HepG2 (cell line): ENCODE measurements around the gene ACTN3. TPM values are rescaled to one million over a fixed set of nuclear protein-coding genes. Genes with fewer than 3 reads are reported as not detected.

Source experiments
- ATF4 ChIP-seq, 2 experiments: fragments of 450-650 bp in 1 of 2; sonication (generic) in 1 of 2; formaldehyde crosslinking; IDR thresholded peaks; 2 replicates each; pipeline versions ENCODE4 v1.5.0 to v1.8.0; 2020 to 2022; ENCODE audit warnings: mild to moderate bottlenecking in 1 of 2, missing genetic modification reagents in 1 of 2
- CBX2 ChIP-seq, 2 experiments: fragments of 200-600 bp in 1 of 2; sonication (generic); formaldehyde crosslinking in 1 of 2; IDR thresholded peaks; 2 replicates each; pipeline versions ENCODE4 v1.7.0 to v1.8.1; 2018 to 2022; ENCODE audit warnings: low read depth in 2 of 2, low read length in 1 of 2, mild to moderate bottlenecking in 1 of 2, missing genetic modification reagents in 1 of 2
- DBP ChIP-seq: sonication (generic); formaldehyde crosslinking; IDR thresholded peaks from 2 replicates; pipeline ENCODE4 v1.4.0; 2020; ENCODE audit warnings: missing genetic modification reagents; ENCODE audit errors: not compliant biosample characterization
- E2F5 ChIP-seq: sonication (generic); formaldehyde crosslinking; conservative IDR thresholded peaks from 2 replicates; pipeline ENCODE4 v1.4.0; 2020; ENCODE audit warnings: missing genetic modification reagents
- HIVEP1 ChIP-seq: sonication (generic); formaldehyde crosslinking; IDR thresholded peaks from 2 replicates; pipeline ENCODE4 v1.4.0; 2020; ENCODE audit warnings: mild to moderate bottlenecking, missing genetic modification reagents
- IKZF1 ChIP-seq: fragments of 450-650 bp; IDR thresholded peaks from 2 replicates; pipeline ENCODE4 v1.7.1; 2016
- KDM5A ChIP-seq: fragments of 200-600 bp; sonication (generic); IDR thresholded peaks from 2 replicates; pipeline ENCODE4 v1.7.0; 2018; ENCODE audit warnings: antibody characterized with exemption, mild to moderate bottlenecking, low read length, borderline replicate concordance
- MEIS1 ChIP-seq: sonication (generic); formaldehyde crosslinking; IDR thresholded peaks from 2 replicates; pipeline ENCODE4 v1.9.0; 2021; ENCODE audit warnings: mild to moderate bottlenecking, missing genetic modification reagents, moderate library complexity, borderline replicate concordance
- MYPOP ChIP-seq: sonication (generic); formaldehyde crosslinking; IDR thresholded peaks from 2 replicates; pipeline ENCODE4 v1.8.1; 2023; ENCODE audit warnings: mild to moderate bottlenecking, moderate library complexity, missing genetic modification reagents
- NR3C1 ChIP-seq: sonication (generic); formaldehyde crosslinking; IDR thresholded peaks from 2 replicates; pipeline ENCODE4 v1.4.0; 2020; ENCODE audit warnings: missing genetic modification reagents
- POGZ ChIP-seq: sonication (generic); formaldehyde crosslinking; IDR thresholded peaks from 2 replicates; pipeline ENCODE4 v1.4.0; 2020; ENCODE audit warnings: mild to moderate bottlenecking, missing genetic modification reagents
- POLR2G ChIP-seq: fragments of 200-400 bp; formaldehyde crosslinking; IDR thresholded peaks from 2 replicates; pipeline ENCODE4 v1.6.1; 2018; ENCODE audit warnings: mild to moderate bottlenecking, low read depth, low read length, moderate library complexity
- PRPF4 ChIP-seq: fragments of 200-400 bp; formaldehyde crosslinking; IDR thresholded peaks from 2 replicates; pipeline ENCODE4 v1.6.1; 2016; ENCODE audit warnings: low read length, low read depth; ENCODE audit not compliant: poor library complexity, severe bottlenecking
- RXRB ChIP-seq: IDR thresholded peaks from 2 replicates; pipeline ENCODE4 v1.6.1; 2016; ENCODE audit warnings: borderline replicate concordance, missing genetic modification reagents, missing compliant biosample characterization
- SOX13 ChIP-seq, 3 experiments: fragments of 450-650 bp in 1 of 3; sonication (generic) in 1 of 3; formaldehyde crosslinking in 1 of 3; IDR thresholded peaks in 2 of 3; conservative IDR thresholded peaks in 1 of 3; 2 replicates each; pipeline versions ENCODE4 v1.5.0 to v1.6.1; 2016 to 2020; ENCODE audit warnings: antibody characterized with exemption in 1 of 3, mild to moderate bottlenecking in 1 of 3, missing compliant biosample characterization in 1 of 3, missing genetic modification reagents in 1 of 3, moderate library complexity in 1 of 3
- SRSF1 ChIP-seq: fragments of 200-400 bp; formaldehyde crosslinking; optimal IDR thresholded peaks from 2 replicates; pipeline ENCODE3; 2017; ENCODE audit warnings: mild to moderate bottlenecking, low read depth, low read length, moderate library complexity
- SUZ12 ChIP-seq: fragments of 150-350 bp; IDR thresholded peaks from 2 replicates; pipeline ENCODE4 v1.6.1; 2014; ENCODE audit warnings: low read depth, low read length
- TEAD3 ChIP-seq: optimal IDR thresholded peaks from 2 replicates; pipeline ENCODE3; 2016; ENCODE audit warnings: borderline replicate concordance
- ZBTB20 ChIP-seq: sonication (generic); formaldehyde crosslinking; IDR thresholded peaks from 2 replicates; pipeline ENCODE4 v1.8.1; 2023; ENCODE audit warnings: missing genetic modification reagents, low read depth, mild to moderate bottlenecking, borderline replicate concordance
- ZFP37 ChIP-seq: sonication (generic); formaldehyde crosslinking; IDR thresholded peaks from 2 replicates; pipeline ENCODE4 v1.4.0; 2020; ENCODE audit warnings: missing genetic modification reagents, borderline replicate concordance
- ZFP62 ChIP-seq: sonication (generic); formaldehyde crosslinking; IDR thresholded peaks from 2 replicates; pipeline ENCODE4 v1.4.0; 2020; ENCODE audit warnings: missing genetic modification reagents
- ZNF557 ChIP-seq: sonication (generic); formaldehyde crosslinking; IDR thresholded peaks from 2 replicates; pipeline ENCODE4 v1.4.0; 2020; ENCODE audit warnings: missing genetic modification reagents
- ZNF7 ChIP-seq: IDR thresholded peaks from 2 replicates; pipeline ENCODE4 v1.6.1; 2016; ENCODE audit warnings: missing biosample characterization, missing genetic modification reagents
- ZNF850 ChIP-seq: sonication (generic); formaldehyde crosslinking; conservative IDR thresholded peaks from 2 replicates; pipeline ENCODE4 v1.9.0; 2021; ENCODE audit warnings: mild to moderate bottlenecking, missing genetic modification reagents
- ZSCAN29 ChIP-seq: sonication (generic); formaldehyde crosslinking; conservative IDR thresholded peaks from 2 replicates; pipeline ENCODE4 v1.4.0; 2020; ENCODE audit warnings: mild to moderate bottlenecking, missing genetic modification reagents
- polyA plus RNA-seq, 8 experiments: library from polyadenylated mRNA; depleted of rRNA in 3 of 8; stranded (reverse) in 7 of 8; unstranded in 1 of 8; fragments of >200 nt; fragmentation: Illumina TruSeq in 4 of 8; extraction: Trizol in 4 of 8; gene quantifications; 2 replicates each; pipeline versions ENCODE4 v1.2.1 to v1.2.3, GENCODE V29; 2011 to 2016; ENCODE audit warnings: low read depth in 4 of 8, missing spikeins in 1 of 8, mixed read lengths in 1 of 8; ENCODE audit not compliant: insufficient read depth in 1 of 8
- total RNA-seq, 5 experiments: library from RNA; depleted of rRNA; stranded (reverse); fragments of >200 nt; fragmentation: Illumina TruSeq; extraction: Trizol; gene quantifications; 2 replicates each; pipeline ENCODE4 v1.2.3, GENCODE V29; 2016; ENCODE audit warnings: low read depth in 1 of 5

Gene ACTN3
- total and polyA plus RNA-seq, 2 of the 13 experiments (the other 11 are each of a cell fraction or from before 2014, with no cell fraction given), result 0.04 to 0.09 TPM

- TF ChIP-seq DBP (CRISPR knock-in tag) (no peak), RXRB (no peak), POLR2G (peak; percentile 85), SOX13 (IDR thresholded peaks at IDR 0.05) (no peak), SOX13 (CRISPR knock-in tag; conservative IDR thresholded peaks at IDR 0.05 in 1 of 2, IDR thresholded peaks at IDR 0.05 in 1 of 2) (no peak), ZFP37 (no peak), POGZ (CRISPR knock-in tag) (0 out of 2 replicates have a peak, but pooled peaks have one; percentile 34), ATF4 (CRISPR knock-in tag; IDR thresholded peaks at IDR 0.05) (no peak), PRPF4 (no peak), SUZ12 (no peak), ZBTB20 (no peak), SRSF1 (peak; percentile 84), E2F5 (CRISPR knock-in tag) (no peak; the same call in 1 of the 2 replicates), KDM5A (no peak; the same call in 1 of the 2 replicates), MEIS1 (0 out of 2 replicates have a peak, but pooled peaks have one; percentile 28), MYPOP (0 out of 2 replicates have a peak, but pooled peaks have one; percentile 55), ZNF850 (no peak), IKZF1 (no peak), CBX2 (IDR thresholded peaks at IDR 0.05; ENCODE audit: low read depth, low read length) (no peak), CBX2 (CRISPR knock-in tag; IDR thresholded peaks at IDR 0.05; ENCODE audit: low read depth) (no peak), TEAD3 (CRISPR knock-in tag) (peak; percentile 18), ZNF7 (CRISPR knock-in tag) (no peak), ZNF557 (no peak), HIVEP1 (CRISPR knock-in tag) (peak; percentile 58; the same call in 1 of the 2 replicates), NR3C1 (CRISPR knock-in tag) (no peak), ZFP62 (CRISPR knock-in tag) (no peak), ZSCAN29 (CRISPR knock-in tag) (no peak)
Measured at GRCh38 chr11:66545701-66546367, 869 bp upstream of the ACTN3 start, which contains the start of gene ZDHHC24 (continued).
